AG09319 (cell line): Measurements from ENCODE around the gene COL5A2.

Experiments
- DNase-seq: peaks from one replicate; pipeline ENCODE4 v3.0.0-alpha.2; 2010; ENCODE audit warnings: low read depth; ENCODE audit errors: extremely low read depth
- CTCF ChIP-seq: IDR thresholded peaks from 2 replicates; pipeline ENCODE4 v1.5.1; 2011; ENCODE audit warnings: low read depth, mild to moderate bottlenecking, inconsistent platforms, low read length, moderate library complexity

Gene COL5A2

DNA sequence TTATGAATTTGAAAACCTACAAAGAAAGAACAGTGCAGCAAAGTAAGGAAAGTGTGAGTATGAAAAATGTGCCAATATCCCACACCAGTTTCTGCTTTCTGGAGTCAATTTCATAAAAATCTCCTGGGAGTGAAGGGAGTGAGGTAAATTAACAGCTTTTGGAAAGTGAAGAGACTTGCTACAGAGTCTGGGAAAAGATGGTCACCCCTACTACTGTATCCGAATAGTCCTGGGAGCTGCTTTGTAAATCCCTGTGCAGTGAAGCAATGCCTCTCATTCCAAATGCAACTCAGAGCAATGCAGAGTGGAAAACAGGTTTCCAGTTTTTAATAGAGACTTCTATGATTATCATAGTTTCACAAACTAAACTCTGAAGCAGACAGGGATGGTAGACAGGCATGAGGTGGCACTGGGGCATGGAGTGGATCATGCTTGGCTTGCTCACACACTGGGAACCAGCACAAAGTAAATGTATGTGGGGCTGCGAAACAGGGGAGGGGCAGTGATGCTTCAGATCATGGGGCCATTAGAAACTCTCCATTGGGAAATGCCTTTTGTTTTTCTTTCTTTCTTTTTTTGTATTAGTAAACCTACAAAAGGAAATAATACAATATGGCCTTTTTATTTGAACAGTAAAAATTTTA, 10.6 kb downstream of the COL5A2 start:
- DNase-seq = no peak
- no peak for TF ChIP-seq CTCF

GRCh38 chr2:189165656-189166380, 13.7 kb downstream of the COL5A2 start:
- DNase-seq = no peak
- TF ChIP-seq CTCF = no peak

DNA sequence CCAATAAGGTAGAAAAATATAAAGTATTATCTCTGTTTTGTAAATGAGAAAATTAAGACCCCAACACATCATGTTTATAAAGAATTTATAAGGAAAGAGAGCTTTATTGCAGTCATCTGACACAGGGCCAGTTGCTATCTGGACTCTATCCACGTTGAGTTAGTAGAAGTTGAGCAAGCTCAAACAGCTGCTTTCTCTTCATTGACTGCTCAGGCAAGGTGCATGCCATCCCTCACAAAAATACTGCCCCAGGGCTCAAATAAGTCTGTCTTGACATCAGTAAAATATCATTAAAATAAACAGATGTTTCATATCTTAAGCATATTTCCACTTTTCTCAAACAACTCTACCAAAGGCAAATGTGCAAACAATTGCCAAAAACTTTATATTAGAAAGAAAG, 14.8 kb downstream of the COL5A2 start:
- no peak for TF ChIP-seq CTCF
- DNase-seq = peak; percentile 81

GRCh38 chr2:189163889-189164288, 15.7 kb downstream of the COL5A2 start:
- no peak for DNase-seq
- TF ChIP-seq CTCF = no peak

DNA sequence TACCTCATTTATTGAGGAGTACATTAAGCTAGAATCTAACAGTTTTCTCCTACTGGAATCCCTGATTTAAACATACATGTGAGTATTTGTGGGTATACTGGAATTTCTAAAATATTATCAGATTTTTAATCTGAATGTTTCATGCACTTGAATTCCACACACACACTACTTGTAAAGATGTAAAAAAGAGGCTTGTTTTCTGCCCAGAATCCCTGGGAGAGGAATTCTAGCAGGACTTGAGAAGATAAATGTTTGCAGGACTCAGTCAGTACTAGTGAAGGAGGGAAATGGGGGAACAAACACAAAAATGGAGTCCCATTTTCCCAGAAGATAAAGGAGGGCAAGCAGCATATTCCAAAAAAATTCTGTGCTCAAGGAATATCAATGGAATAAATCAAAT, 17.0 kb downstream of the COL5A2 start:
- no peak for DNase-seq
- no peak for TF ChIP-seq CTCF

DNA sequence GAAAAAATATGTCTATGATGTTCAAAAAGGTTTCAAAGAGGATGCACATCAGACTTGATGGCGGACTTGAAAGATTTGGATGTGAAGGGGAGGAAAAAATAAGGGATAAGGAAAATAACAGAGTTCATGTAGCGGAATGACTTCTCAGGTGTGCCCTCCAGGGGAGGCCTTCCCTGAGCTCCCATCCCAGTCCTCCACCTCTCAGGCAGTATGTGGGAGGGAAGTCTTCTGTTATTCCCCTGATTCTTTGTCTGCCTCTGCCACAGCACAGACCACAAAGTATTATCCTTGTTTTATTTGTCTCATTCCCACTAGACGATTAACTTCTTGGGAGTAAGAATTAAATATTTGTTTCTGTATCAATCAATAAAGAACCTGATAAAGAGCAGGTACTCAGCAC, 17.7 kb downstream of the COL5A2 start:
- TF ChIP-seq CTCF = no peak
- no peak for DNase-seq

DNA sequence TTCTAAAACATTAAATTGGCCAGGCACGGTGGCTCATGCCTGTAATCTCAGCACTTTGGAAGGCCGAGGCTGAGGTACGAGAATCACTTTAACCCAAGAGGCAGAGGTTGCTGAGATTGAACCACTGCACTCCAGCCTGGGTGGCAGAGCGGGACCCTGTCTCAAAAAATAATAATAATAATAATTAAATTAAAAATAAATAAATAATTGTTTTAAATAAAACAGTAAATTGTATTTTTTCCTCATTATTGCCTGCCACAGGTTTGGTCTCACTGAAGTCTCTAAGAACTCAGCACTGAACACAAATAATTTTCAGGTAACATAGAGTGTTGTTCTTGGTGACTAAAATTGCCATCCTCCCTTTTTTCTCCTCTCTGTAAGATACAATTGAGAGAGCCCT, 19.8 kb downstream of the COL5A2 start:
- no peak for DNase-seq
- no peak for TF ChIP-seq CTCF
